Ovary (tissue), 3 donors: Measurements from ENCODE around the gene EVX1.

Experiments
- CTCF ChIP-seq, 3 donors: fragments of 450-650 bp in 2 of 3; fragments of 200-600 bp in 1 of 3; IDR thresholded peaks; one replicate each; pipeline versions ENCODE4 v1.5.1 to v1.8.0; 2016 to 2022; ENCODE audit warnings: antibody characterized with exemption in 3 of 3, mild to moderate bottlenecking in 1 of 3
- POLR2A ChIP-seq: fragments of 450-650 bp; IDR thresholded peaks from one replicate; pipeline ENCODE4 v1.6.1; 2017; ENCODE audit warnings: antibody characterized with exemption, mild to moderate bottlenecking, moderate library complexity
- donor health status: DM: no; HTN: no; CAD: no.

GRCh38 chr7:27251652-27252590 lies 9.3 kb downstream of the EVX1 start:
- TF ChIP-seq CTCF (IDR thresholded peaks at IDR 0.05) (no peak), POLR2A (no peak)
